Stimulated activated CD8-positive, alpha-beta memory T cell treated with anti-CD3 and anti-CD28 coated beads, Interleukin-4, amount 100 ng/mL, for 24 hours (primary cell): ENCODE data around the gene AKAP13.

Source experiments
- DNase-seq: peaks from one replicate; pipeline ENCODE4 v3.0.0-alpha.2; 2020; ENCODE audit warnings: low read depth

AKAP13 gene

GRCh38 chr15:85770096-85771041, 390.0 kb downstream of the AKAP13 start:
- no peak for DNase-seq

- no peak for DNase-seq
Measured at GRCh38 chr15:85771271-85771670, 390.9 kb downstream of the AKAP13 start.

GRCh38 chr15:85771781-85772445, 391.5 kb downstream of the AKAP13 start:
- no peak for DNase-seq

- no peak for DNase-seq
Measured at GRCh38 chr15:85772668-85773067, 392.3 kb downstream of the AKAP13 start.

GRCh38 chr15:85773249-85773648, 392.8 kb downstream of the AKAP13 start:
- no peak for DNase-seq

GRCh38 chr15:85773970-85774369, 393.6 kb downstream of the AKAP13 start:
- DNase-seq, result no peak

GRCh38 chr15:85777250-85778106, 397.1 kb downstream of the AKAP13 start:
- DNase-seq, result no peak

GRCh38 chr15:85778107-85778776, 397.8 kb downstream of the AKAP13 start:
- no peak for DNase-seq

- DNase-seq, result no peak
Measured at GRCh38 chr15:85779249-85779648, 398.8 kb downstream of the AKAP13 start.

GRCh38 chr15:85780225-85780985, 400.0 kb downstream of the AKAP13 start:
- no peak for DNase-seq

GRCh38 chr15:85781099-85781498, 400.7 kb downstream of the AKAP13 start:
- DNase-seq, result no peak

GRCh38 chr15:85782064-85782463, 401.7 kb downstream of the AKAP13 start:
- DNase-seq, result no peak

- DNase-seq, result no peak
Measured at GRCh38 chr15:85785887-85786780, 405.7 kb downstream of the AKAP13 start.

GRCh38 chr15:85786781-85787114, 406.3 kb downstream of the AKAP13 start:
- DNase-seq, result no peak

- DNase-seq, result no peak
Measured at GRCh38 chr15:85788771-85789495, 408.5 kb downstream of the AKAP13 start.

- no peak for DNase-seq
Measured at GRCh38 chr15:85789496-85789875, 409.1 kb downstream of the AKAP13 start.

GRCh38 chr15:85792102-85792731, 411.8 kb downstream of the AKAP13 start:
- no peak for DNase-seq

- DNase-seq, result no peak
Measured at GRCh38 chr15:85792912-85793590, 412.6 kb downstream of the AKAP13 start.
